Measurements from ENCODE around the gene DESI1.

DNA sequence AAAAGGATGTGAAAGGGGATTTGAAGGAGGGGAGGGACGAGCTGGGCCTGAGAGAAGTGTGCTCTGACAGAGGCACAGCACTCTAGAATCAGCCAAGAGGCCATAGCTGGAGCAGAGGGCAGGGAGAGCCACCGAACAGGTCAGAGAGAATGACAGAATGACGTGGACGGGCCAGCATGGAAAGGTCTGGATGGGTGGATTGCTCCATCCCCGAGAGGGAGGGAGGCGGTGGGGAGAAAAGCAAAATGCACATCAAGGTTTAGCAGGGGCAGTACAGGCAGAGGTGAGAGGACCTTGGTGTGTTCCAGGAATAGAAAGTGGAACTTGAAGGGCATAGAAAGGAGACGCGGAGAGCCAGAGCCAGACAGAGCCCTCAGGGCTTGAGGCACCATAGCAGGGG is 38.1 kb downstream of the DESI1 start:
- TF ChIP-seq, protein P1, sequence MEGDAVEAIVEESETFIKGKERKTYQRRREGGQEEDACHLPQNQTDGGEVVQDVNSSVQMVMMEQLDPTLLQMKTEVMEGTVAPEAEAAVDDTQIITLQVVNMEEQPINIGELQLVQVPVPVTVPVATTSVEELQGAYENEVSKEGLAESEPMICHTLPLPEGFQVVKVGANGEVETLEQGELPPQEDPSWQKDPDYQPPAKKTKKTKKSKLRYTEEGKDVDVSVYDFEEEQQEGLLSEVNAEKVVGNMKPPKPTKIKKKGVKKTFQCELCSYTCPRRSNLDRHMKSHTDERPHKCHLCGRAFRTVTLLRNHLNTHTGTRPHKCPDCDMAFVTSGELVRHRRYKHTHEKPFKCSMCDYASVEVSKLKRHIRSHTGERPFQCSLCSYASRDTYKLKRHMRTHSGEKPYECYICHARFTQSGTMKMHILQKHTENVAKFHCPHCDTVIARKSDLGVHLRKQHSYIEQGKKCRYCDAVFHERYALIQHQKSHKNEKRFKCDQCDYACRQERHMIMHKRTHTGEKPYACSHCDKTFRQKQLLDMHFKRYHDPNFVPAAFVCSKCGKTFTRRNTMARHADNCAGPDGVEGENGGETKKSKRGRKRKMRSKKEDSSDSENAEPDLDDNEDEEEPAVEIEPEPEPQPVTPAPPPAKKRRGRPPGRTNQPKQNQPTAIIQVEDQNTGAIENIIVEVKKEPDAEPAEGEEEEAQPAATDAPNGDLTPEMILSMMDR (IDR thresholded peaks at IDR 0.05; ENCODE audit: poor library complexity, severe bottlenecking): no peak
- TF ChIP-seq POLR2AphosphoS5 (IDR thresholded peaks at IDR 0.05) (no peak), SMC3 (conservative IDR thresholded peaks at IDR 0.05; ENCODE audit: poor library complexity) (no peak), EZH2 (IDR thresholded peaks at IDR 0.05; ENCODE audit: borderline replicate concordance, insufficient read depth, low read length, poor library complexity, severe bottlenecking) (no peak), EP300 (conservative IDR thresholded peaks at IDR 0.05; ENCODE audit: poor library complexity, severe bottlenecking) (no peak), REST (IDR thresholded peaks at IDR 0.05; ENCODE audit: borderline replicate concordance) (no peak)

All from neural cell (in vitro differentiated cells).